GM12865 (cell line): ENCODE data around the gene PSMA6.
"Not testable (repeated sequence)": the region's sequence is repeated elsewhere in the genome, so short reads cannot be mapped to it uniquely, and the experiment has no call there.

Experiments used
- DNase-seq: peaks from one replicate; pipeline ENCODE4 v3.0.0; 2010; ENCODE audit warnings: low read depth
- H3K4me3 ChIP-seq: 2 replicates; pipeline ENCODE4 v1.5.1; 2011; ENCODE audit warnings: mild to moderate bottlenecking, low read depth, low read length, control low read depth
- TF ChIP-seq, protein P1 (sequence below): IDR thresholded peaks from 2 replicates; pipeline ENCODE4 v1.5.1; 2011; ENCODE audit warnings: low read length, control low read depth, low read depth, inconsistent platforms; ENCODE audit not compliant: insufficient read depth; ENCODE audit errors: missing control alignments

Gene PSMA6

DNA sequence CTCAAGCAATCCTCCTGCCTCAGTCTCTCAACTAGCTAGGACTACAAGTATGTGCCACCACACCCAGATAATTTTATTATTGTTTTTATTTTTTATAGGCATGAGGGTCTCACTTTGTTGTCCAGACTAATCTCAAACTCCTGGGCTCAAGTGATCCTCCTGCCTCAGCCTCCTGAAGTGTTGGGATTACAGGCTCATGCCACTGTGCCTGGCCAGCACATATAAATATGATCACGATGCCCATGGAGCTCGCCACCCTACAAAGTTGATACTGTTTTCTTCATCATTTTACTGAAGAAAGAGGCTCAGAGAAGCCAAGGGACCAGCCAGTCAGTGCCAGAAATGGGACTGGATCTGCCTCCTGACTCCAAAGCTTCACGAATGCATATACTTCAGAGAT is 59.3 kb downstream of the PSMA6 start:
- TF ChIP-seq, protein P1, sequence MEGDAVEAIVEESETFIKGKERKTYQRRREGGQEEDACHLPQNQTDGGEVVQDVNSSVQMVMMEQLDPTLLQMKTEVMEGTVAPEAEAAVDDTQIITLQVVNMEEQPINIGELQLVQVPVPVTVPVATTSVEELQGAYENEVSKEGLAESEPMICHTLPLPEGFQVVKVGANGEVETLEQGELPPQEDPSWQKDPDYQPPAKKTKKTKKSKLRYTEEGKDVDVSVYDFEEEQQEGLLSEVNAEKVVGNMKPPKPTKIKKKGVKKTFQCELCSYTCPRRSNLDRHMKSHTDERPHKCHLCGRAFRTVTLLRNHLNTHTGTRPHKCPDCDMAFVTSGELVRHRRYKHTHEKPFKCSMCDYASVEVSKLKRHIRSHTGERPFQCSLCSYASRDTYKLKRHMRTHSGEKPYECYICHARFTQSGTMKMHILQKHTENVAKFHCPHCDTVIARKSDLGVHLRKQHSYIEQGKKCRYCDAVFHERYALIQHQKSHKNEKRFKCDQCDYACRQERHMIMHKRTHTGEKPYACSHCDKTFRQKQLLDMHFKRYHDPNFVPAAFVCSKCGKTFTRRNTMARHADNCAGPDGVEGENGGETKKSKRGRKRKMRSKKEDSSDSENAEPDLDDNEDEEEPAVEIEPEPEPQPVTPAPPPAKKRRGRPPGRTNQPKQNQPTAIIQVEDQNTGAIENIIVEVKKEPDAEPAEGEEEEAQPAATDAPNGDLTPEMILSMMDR = no peak
- H3K4me3 ChIP-seq = no peak overlapping the region
- no peak for DNase-seq

DNA sequence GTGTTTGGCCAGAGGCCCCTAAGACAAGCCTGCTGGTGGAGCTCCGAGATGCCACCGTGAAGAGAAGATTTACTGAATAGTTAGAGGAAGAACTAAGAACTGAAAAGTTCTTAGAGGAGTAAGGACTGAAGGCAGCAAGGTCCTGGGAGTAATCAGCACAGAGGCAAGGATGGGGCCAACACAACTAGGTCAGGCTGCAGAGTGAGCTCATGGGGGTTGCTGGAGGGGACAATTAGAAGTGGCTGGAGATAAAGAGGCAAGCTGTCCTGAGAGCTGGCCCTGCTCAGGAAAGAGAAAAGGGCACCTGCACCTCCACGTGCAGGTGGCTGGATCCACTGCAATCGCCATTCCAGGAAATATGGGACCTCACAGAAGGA is 59.7 kb downstream of the PSMA6 start:
- DNase-seq = no peak
- no peak overlapping the region for H3K4me3 ChIP-seq
- TF ChIP-seq, protein P1 = no peak

DNA sequence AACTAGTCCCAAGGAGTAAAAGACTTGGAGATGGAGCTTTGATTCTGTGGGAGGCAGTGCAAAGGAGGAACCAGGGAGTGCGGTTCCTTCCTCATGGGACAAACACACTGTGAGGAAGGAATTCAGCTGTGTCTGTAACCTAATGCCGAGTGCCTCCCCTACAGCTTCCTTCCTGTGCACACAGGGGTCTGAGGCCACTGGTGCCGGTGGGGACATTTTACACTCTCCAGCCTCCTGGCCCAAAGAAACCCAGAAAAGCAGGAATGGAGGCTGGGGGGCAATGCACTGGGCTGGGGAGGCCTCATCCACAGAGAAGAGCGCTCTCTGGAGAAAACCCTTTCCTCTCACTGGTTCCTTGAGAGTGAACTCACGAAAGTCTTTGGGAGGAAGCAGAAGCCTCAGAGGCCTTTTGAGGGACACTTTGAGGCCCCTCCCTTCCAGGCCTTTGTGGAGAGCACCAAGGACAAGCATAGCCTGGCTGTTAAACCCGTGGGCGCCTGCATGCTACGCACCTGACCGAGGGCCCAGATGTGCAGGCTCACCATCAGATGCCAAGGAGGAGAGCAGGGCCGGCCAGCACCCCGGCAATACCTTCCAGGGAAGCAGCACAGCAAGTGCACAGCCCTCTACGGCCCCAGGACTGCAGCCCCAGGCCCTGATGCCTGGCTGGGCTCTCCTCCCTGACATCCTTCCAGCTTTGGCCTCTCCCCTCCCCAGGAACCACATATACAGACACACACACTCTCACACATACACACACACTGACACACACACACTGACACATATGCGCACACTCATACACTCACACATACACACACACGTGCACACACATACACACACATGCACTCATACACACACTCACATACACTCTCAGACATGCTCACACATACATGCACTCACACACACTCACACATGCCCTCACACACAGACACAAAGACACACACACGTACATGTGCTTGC is 60.4 kb downstream of the PSMA6 start:
- DNase-seq = no peak
- no peak overlapping the region for H3K4me3 ChIP-seq
- TF ChIP-seq, protein P1 = no peak

DNA sequence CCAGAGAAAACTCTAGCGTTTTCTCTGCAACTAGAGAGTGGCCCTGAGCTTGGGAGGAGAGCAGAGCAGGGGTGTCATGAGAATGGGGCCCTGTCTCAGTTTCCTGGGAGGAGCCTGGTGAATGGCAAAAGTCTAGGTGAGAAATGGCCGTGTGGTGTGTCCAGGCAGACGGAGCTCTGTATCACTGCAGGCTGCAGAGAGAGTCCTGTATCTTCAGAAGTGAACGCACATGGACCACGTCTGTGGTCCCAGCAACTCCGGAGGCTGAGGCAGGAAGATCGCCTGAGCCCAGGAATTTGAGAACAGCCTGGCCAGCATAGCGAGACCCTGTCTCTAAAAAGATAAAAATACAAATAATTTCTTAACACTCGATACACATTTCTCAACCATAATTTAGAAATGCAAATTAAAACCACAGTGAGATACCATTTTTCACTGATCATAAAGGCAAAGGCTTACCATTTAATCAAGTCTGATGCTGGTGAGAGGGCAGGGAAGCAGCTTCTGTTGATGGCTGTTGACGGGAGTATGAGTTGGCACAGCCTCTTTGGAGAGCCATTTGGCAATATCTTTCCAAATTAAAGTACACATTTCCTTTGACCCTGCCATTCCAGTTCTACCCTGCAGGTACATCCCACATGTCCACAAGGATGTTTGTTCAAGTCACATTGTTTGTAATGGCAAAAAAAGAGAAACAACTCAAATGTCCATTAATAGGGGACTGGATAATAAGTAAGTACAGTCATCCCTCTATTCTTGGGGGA is 61.4 kb downstream of the PSMA6 start:
- TF ChIP-seq, protein P1 = no peak
- DNase-seq = no peak
- no peak overlapping the region for H3K4me3 ChIP-seq

DNA sequence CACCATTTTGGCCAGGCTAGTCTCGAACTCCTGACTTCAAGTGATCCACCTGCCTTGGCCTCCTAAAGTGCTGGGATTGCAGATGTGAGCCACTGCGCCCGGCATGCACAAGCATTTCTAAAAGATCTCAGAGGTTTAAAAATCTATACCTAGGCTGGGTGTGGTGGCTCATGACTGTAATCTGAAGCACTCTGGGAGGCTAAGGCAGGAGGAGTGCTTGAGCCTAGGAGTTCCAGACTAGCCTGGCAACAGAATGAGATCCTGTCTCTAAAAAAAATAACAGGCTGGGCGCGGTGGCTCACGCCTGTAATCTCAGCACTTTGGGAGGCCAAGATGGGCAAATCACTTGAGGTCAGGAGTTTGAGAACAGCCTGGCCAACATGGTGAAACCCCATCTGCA is 63.1 kb downstream of the PSMA6 start:
- not testable (repeated sequence) for H3K4me3 ChIP-seq, DNase-seq

DNA sequence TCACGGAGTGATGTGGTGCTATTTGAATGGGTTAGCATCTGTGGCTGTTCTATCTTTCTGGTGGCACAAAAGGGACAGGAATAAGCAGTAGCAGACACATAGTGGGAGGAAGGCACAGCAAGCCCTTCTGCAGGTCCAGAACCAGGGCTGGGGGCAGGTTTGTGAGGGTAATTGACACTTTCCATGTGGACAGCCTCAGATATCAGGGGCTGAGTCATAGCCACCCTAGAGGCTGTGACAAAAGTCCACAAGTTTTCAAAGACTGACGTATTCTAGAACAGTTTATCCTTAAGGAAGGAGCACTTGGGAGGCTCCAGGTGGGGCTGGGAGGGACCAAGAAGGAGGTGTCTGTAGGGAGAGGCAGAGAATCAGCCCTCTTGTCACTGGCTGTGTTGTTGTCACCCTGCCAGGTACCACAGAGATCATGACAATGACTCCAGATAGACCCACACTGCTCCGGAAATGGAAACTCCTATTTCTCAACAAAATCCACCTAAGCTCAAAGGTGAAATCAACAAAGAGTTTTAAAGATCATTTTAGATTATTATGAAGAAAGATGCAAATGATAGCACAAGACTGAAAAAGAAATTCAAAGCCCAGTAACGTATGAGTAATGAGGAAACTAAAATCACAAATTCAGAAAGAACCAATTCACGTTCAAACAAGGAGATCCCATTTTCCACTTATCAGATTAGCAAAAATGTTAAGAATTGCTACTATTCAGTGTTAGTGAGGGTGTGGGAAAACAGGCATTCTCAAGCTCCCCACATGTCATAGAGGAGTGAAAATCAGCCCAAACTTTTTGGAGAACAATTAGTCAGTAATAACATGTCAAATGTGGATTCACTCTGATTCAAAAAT is 64.0 kb downstream of the PSMA6 start:
- H3K4me3 ChIP-seq = no peak overlapping the region
- peak; percentile 44 for DNase-seq

DNA sequence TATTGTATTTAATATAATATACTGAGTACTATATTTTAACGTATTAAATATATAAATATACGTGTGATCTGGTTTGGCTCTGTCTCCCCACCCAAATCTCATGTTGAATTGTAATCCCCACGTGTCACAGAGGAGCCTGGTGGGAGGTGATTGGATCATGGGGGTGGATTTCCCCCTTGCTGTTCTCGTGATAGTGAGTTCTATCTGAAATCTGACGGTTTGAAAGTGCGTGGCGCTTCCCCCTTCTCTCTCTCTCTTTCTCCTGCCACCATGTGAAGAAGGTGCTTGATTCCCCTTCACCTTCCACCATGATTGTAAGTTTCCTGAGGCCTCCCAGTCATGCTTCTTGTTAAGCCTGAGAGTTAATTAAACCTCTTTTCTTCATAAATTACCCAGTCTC is 67.5 kb downstream of the PSMA6 start:
- H3K4me3 ChIP-seq, DNase-seq: not testable (repeated sequence)

More for the DNA sequence above, 64.0 kb downstream of the PSMA6 start:
- TF ChIP-seq, protein P1 = no peak
